NCI-H446 treated with DMSO at 0.1 percent for 48 hours (cell line): ENCODE results near the gene ANKRD27.
"Not testable (repeated sequence)": the region's sequence is repeated elsewhere in the genome, so short reads cannot be mapped to it uniquely, and the experiment has no call there.

ENCODE experiments used
- DNase-seq: peaks from one replicate; lab custom pipeline; 2025; lab: John Stamatoyannopoulos, UW

The ANKRD27 gene

DNA sequence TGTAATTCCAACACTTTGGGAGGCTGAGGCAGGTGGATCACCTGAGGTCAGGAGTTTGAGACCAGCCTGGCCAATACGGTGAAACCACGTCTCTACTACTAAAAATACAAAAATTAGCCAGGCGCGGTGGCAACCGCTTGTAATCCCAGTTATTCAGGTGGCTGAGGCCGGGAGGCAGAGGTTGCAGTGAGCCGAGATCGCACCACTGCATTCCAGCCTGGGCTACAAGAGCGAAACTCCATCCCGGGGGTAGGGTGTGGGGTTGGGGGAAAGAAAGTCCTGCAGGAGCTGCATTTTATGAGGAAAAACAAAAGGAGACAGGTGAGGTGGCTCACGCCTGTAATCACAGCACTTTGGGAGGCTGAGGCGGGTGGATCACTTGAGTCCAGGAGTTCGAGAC, 22.6 kb downstream of the ANKRD27 start:
- DNase-seq: not testable (repeated sequence)

DNA sequence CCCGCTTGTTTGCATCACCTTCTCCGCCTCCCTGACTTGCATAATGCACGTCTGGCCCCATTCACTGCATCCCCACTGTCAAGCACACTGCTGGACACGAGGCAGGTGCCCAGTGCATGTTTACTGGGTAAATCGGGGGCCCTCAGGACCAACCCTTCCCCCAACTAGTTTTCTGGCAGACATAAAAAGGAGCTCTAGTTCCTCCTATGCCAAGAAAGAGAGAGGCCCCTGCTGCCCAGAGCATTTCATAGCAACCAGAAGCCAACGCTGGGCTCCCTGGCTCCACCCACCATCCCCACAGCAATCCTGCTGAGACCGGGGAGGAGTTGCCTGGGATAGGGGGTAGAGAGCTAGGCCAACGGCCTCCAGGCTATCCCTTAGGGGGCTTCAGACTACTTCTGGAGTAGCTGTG, 23.2 kb downstream of the ANKRD27 start:
- no peak for DNase-seq

DNA sequence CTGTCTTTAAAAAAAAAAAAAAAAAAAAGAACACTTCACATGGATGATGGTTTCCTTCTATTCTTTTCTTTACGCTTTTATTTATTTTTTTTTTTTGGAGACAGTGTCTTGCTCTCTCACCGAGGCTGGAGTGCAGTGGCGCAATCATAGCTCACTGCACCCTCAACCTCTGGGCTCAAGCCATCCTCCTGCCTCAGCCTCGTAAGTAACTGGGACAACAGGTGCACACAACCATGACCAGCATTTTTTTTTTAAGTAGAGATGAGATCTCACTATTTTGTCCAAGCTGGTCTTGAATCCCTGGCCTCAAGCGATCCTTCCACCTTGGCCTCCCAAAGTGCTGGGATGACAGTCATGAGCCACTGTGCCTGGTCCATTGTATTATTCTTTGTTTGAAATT, 24.3 kb downstream of the ANKRD27 start:
- DNase-seq: no peak

DNA sequence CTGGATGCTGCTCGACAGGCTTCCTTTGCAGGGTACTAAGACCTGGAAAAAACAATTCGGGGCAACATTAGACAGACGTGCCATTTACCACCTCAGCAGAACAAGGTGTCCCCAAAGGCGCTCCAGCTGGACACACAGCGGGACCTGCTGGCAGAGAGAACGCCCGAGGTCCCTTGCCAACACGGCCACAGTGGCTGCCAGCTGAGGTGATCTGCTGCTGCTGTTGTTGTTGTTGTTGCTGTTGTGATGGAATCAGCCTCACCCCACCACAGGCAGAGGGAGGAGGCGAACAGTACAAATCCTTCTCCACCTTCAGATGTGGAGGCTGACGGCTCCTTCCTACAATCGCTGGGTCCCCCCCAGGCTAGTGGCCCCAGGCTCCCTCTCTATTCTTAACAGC, 25.2 kb downstream of the ANKRD27 start:
- DNase-seq: no peak

DNA sequence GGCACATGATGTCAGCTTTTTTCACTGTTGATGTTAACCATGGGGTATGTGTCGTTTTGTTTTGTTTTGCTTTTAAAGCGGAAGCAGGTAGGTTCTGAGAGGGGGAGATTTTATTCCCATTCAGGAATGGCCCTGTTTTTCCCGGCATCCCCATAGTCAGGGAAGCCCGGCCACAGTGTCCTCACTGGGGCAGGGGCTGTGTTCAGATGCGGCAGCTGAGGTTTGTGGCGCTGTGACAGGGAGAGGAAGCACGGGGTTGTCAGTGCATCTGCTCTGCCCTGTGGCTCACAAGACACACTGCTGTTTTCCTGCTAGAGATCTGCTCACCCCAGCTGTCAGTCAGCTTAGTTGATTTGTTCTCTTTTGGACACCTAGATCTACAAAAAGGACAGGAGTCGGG, 27.6 kb downstream of the ANKRD27 start:
- no peak for DNase-seq

DNA sequence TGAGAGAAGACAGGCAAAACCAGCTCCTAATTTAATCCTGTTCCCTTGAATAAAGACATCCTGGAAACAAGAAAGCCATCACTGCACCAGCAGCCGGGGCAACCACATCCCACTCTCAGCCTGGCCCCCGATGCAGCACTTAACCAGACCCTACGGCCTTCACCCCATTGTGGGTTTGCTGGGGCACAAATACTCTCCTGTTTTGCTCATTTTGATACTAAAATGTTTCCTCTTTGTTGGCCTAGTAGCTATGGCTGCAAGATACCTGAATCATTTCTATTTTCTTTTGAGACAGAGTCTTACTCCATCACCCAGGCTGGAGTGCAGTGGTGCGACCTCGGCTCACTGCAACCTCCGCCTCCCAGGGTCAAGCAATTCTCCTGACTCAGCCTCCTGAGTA, 28.4 kb downstream of the ANKRD27 start:
- no peak for DNase-seq

DNA sequence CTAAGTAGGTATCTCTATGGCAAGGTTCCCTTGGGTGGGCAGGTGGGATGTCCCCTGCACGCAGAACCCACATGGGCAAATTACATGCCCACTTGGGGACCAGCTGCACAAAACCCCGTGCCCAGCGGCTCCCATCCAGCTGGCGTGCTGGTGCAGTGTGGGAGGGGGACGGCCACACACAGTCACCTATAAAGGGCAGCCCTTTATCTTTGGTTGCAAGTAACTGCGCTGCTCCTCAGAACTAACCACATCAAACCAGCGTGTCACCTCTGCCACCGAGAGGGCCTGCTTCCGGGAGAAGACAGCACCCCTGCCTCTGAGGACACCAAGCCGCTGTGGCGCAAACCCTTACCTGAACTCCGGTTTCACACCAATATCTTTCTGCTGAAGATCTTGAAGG, 32.2 kb downstream of the ANKRD27 start:
- no peak for DNase-seq

DNA sequence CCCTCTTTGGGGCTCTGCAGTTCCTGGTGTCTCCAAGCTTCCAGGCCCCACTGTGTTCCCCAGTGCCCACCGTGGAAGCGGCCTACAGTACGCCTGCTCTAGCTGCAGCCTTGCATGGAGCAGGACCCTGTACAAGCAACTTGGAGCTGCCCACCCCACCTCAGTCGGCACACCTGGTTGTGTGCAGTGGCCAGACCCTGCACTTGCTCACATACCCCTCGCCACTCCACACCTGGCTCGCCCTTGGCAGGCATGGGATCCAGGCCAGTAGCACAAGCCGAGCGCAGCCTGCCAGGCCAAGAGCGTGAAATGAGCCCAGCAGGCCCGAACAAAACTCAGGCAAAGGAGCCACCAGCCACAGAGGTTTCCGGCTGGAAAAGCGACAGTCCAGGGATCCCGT, 36.4 kb downstream of the ANKRD27 start:
- DNase-seq: no peak

DNA sequence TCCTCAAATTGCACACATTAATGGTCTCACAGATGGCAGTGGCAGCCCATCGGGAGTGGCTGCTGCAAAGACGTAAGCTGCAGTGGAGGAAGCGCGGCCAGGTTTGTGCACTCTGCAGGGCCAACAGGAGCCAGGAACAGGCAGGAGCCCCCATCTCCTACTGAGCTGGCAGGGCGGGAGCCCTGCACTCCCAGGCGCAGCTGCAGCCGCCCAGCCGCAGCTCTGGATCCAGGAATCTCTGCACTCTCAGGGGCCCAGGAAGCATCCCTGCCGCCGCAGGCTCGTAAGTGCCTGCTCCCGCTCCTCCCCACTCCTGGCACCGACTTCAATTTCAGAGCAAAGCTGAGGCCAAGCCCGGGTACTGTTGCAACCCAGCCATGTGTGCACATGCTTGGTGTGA, 37.5 kb downstream of the ANKRD27 start:
- no peak for DNase-seq

DNA sequence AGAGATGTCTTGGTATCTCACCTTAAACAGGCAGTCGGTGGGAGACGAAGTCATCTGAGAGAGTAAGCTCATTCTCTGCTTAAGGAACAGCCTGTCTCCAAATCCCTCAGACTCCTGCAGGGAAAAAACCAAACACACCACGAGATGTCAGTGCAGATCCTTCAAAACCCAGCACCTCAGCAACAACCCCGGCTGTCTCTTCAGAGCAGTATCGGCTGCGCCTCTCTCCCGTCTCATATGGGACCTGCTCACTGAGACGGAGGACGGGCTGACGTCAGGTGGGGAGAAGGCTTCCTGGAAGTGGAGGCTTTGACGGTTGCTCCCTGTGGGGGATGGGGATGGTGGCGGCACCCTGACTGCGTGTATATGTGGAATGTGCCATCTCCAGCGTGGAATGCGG, 43.6 kb downstream of the ANKRD27 start:
- DNase-seq: no peak

DNA sequence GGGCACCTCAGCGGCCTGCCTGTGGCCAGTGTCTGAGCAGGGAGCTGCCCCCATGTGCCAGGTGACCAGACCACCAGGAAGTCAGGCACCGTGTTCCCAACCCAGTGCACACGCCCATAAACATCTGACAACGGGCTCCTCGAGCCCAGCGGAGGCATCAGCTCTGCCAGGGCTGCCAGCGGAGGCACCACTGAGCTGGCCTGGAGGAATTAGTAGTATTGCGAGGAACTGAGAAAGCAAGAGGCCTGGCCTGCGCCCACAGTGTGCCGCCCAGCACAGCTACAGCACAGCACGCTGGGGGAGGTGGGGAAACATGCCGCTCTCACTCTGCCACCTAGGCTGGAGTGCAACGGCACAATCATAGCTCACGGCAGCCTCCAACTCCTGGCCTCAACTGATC, 44.6 kb downstream of the ANKRD27 start:
- no peak for DNase-seq

DNA sequence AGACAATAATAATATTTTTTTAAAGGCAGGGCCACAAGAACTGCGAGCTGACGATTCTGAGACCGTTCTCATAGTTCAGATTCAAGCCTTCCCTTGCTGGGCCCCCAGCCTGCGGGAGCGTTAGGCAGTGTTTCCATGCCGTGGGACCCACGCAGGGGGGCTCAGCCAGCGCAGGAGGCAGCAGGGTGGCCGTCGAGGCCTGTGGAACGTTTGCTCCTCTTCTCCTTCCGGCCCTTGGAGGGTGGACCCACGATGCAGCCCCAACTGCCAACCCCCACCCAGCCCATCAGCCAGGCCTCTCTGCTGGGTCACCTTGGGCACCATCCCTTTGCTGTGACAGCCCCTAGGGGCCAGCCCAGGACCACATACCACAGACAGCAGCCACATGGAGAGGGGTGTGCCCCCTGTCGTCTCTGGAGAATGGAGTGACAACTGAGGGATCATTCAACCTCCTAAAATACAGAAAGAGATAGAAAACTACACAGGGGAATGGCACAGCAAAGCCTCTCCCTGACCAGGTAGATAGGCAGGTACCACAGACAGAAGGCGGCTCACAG, 47.2 kb downstream of the ANKRD27 start:
- no peak for DNase-seq

DNA sequence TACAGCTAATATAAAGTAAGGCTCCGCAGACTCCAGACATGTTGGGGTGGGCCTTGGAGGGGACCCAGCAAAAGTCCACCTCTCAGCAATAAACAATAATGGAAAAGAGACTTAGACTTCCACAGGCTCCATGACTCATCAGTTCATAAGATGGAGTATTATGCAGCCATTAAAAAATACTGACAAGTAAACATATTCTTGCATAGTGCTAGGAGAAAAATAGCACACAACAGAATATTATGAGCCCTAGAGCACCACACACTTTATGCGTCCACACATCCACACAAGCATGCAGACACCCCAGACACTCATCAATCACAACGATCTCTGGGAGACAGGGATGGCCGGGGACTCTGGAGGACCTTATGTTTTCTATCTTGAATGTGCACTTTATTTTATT, 48.0 kb downstream of the ANKRD27 start:
- no peak for DNase-seq

DNA sequence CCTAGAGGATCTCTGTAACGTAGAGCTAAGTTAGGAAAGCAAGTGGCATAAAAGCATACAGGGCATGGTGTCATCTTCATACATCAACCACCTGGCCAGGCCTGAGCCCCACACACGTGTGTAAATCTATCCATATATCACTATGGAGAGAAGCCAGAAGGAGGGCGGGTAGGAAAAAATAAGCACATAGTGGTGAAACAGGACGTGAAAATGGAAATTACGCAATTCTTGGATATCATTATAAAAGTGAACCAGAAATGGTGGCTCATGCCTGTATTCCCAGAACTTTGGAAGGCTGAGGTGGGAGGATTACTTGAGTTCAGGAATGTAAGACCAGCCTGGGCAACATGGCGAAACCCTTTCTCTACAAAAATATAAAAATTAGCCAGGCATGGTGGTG, 50.6 kb downstream of the ANKRD27 start:
- DNase-seq: no peak

DNA sequence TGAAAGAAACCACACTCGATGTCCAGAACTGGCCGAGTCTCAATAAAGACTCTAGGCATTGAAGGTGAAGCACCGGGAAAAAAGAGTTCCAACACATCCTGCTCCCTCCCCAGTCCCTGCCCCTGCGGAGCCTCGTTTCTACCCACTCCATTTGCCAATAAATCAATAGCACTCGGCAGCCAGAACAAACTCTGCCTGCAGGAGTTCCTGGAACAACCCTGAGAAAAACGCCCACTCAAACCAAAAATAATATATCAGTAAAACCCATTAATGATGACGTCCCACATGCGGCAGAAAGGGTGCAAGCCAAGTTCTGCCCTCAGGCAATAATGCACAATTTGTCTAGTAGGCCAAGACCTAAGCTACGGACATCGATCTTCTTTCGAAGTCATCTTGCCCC, 53.0 kb downstream of the ANKRD27 start:
- no peak for DNase-seq

DNA sequence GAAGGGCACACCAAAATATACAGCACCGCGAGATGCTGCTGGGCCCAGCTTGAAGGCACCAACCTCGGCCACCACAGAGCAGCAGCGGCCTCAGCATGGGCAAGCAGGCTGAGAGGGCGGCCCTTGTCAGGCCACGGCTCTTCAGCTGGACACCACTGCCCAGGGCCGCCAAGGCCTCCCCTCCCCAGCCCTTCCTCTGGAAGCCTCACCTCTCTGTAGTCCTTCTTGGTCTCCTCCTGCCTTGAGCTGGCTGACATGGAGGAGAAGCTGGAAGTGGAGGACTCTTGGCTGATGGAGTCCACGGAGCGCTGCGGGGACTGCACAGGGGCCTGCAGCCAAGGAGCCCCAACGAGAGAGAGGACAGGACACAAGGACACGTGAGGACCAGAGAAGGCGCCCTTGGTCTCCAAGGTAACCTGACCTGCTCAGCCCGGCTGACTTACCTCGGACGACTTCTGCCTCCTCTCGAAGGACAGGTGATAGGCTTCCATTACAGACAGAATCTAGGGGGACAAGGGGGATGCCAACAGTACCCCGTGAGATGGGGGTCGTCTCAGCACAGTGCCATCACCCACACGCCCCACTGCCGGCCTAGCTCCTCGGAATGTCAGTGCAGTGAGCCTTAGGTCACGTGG, 55.8 kb downstream of the ANKRD27 start:
- DNase-seq: no peak

DNA sequence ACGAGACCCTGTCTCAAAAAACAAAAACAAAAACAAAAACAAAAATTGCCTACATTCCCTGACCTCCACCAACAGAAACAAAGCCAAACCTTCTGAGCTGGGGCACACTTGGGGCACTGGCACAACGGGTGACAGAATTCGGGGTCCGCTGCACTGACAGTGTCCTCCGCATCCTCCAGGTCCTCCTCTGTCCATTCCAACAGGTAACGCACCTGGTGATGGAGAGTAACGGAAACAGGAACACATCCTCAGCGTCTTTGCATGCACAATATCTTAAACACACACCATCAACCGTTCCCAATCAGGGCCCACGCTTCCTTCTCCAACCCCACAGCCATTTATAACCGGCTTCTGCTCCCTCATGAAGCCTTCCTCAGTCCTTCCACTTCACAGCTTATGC, 59.4 kb downstream of the ANKRD27 start:
- no peak for DNase-seq

DNA sequence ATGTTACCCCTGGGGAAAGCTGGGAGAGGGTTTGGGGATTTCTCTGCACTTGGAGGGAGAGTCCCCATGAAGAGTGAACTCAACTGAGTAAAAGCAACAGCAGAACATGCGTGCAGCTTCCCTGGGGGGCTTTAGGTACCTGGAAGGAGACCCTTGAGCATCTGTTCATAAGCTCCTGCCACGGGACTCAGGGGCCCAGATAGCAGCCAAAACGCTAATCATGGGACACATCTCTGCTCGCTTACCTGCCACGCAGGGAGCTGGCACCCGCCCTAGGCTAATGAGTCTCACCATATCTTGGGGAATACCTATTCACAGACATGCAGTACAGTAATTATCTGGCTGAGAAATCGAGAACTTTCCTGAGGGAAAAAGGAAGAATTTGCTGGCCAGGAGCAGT, 60.1 kb downstream of the ANKRD27 start:
- no peak for DNase-seq

DNA sequence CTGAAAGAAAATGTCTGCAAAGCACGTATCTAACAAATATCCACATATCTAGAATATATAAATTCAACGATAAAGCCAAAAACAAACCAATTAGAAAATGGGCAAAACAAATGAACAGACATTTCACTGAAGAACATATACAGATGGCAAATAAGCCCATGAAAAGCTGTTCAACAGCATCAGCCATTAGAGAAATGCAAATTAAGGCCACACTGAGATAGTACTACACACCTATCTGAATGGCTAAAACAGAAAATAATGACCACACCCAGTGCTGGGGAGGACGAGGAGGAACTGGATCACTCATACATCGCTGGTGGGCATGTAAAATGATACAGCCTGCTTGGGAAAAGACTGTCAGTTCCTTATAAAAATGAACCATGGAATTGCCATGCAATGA, 62.0 kb downstream of the ANKRD27 start:
- no peak for DNase-seq

DNA sequence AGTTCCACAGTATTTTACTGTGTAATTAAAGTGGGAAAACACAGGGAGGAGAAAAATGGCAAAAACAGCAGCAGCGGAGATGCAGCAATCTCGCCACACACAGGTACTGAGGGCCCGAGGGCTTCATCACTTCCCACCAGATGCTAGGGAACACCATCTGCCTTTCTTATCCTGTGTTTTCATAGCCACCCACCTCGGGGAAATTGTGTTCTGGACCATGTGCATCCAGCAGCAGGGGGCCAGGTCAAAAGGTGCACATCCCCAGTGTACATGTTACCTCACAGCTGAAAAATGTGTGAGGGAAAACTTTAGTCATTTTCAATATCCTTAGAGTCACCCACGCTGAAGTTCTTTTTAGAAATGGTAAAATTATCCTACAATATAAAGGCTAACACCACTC, 63.8 kb downstream of the ANKRD27 start:
- no peak for DNase-seq

DNA sequence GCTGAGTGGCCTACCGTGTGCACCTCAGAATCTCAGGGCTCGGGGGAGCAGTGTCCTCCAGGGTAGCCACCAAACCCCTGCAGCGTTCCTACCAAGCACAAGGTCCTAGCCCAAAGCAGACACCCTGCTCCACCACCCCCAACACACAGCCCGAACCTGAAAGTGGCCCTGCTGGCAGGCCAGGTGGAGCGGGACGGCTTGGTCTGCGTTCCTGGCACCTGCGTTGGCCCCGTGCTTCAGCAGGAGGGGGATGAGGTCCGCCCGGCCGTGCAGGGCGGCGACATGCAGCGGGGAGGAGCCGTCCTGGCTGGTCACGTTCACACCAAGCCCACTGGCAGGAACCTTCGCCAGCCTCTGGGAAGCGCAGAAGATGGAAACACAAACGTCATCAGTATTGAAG, 67.5 kb downstream of the ANKRD27 start:
- DNase-seq: no peak

DNA sequence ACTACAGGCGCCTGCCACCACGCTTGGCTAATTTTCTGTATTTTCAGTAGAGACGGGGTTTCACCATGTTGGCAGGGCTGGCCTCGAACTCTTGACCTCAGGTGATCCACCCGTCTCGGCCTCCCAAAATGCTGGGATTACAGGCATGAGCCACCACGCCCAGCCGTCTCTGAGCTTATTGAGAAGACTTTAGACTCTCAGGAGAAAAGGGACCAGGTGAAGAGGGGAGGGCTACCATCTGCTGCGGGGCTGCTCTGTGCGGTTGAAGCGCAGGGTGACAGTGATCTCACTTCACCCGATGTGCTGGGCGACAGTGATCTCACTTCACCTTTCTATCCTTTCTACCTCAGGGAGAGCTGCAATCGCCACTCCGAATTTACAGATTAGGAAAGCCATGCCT, 68.7 kb downstream of the ANKRD27 start:
- no peak for DNase-seq

DNA sequence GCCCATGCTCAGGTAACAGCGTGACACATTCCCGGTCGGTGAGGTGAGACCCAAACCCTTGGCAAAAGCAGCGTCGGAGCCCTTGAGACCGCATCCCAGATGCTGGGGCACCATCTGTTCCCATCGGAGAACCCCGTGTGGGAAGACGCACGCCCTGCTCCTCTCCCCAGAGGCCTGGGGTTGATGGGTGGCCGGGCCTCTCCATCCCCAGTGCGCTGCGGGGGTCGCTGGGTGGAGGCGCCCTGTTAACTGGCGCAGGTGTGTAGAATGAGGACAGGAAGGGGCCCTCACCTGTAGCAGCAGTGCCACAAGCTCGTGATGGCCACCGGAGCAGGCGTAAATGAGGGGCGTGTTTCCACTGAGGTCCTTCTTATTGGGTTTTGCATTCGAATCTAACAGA, 69.4 kb downstream of the ANKRD27 start:
- DNase-seq: no peak

DNA sequence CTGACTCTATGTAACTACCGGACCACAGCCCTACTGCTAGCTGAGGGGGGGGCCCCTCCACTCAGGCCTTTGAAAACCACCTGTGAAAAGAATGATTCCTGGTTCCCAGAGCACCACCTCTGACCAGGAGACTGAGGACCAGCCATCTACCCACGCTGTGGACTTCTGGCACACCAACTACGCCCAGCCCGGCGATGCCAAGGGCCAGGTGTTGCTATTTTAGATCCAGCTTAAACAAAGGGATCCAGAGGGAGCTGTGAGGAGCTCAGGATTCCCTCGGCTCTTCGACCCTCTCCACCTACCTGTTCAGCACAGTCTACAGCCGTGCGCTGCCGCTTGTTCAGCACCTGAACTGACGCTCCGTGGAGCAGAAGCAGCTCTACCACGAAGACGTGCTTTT, 71.0 kb downstream of the ANKRD27 start:
- DNase-seq: no peak

DNA sequence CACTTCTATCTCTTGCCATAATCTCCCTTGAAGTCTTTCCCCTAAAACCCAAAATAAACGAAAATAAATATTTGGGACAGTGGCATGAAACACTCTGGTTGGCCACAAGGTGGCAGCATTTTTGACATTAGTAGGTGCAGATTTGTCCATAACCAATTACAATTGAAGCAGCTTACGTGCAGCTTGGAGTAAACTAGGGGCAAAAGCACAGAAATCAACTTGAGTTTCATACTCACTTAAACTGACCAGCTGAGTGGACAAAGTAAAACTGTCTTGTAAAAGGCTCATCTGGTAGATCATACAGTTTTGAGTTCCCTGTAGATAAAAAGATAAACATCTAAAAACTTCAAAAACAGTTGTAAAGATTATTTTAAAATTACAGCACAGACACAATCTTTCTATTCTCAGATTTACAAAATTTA, 75.2 kb downstream of the ANKRD27 start:
- peak; percentile 35 for DNase-seq
